Heart left ventricle (tissue), 13 donors: Measurements from ENCODE around the gene STK38.

Experiments used
- POLR2A ChIP-seq, 2 donors: fragments of 450-650 bp; IDR thresholded peaks; one replicate each; pipeline ENCODE4 v1.6.1; 2017; ENCODE audit warnings: antibody characterized with exemption in 2 of 2, mild to moderate bottlenecking in 2 of 2, moderate library complexity in 2 of 2
- TF ChIP-seq, protein P1 (sequence below), 12 donors: fragments of 200-600 bp; sonication (generic) in 4 of 12; IDR thresholded peaks; one replicate each; pipeline versions ENCODE4 v1.5.0 to v1.8.0; 2018 to 2022; ENCODE audit warnings: antibody characterized with exemption in 12 of 12, mild to moderate bottlenecking in 5 of 12
- donor health status: ischemic (EF 13 %, LVEDD 7.1; RV severe dilation, severe dysfunction).
- donor health status: DM: no; HTN: yes; CAD: no.
- donor health status: DM: no; HTN: no; CAD: no.
- donor health status: ischemic (EF 25% LVEDD 6.9; RV normal size, moderate dysfunction).
- donor health status: ischemic (EF 25% LVEDD 5.7; RV mildly dilated, moderate dysfunction).
- donor health status: ischemic (EF 35%, LVEDD 5.7; RV mildly dilated, moderate dysfunction).
- donor health status: nonischemic (EF 11% LVEDD 7.7; RV severe dilation, severe dysfunction).
- donor health status: DM: yes; HTN: yes; CAD: no.
- donor health status: PGD.
- donor health status: ischemic (EF 29% LVEDD 5.4; RV normal size, mild dysfunction).
- donor health status: nonischemic (EF 23%, LVEDD 6.1; RV moderate dilation, normal function).

DNA sequence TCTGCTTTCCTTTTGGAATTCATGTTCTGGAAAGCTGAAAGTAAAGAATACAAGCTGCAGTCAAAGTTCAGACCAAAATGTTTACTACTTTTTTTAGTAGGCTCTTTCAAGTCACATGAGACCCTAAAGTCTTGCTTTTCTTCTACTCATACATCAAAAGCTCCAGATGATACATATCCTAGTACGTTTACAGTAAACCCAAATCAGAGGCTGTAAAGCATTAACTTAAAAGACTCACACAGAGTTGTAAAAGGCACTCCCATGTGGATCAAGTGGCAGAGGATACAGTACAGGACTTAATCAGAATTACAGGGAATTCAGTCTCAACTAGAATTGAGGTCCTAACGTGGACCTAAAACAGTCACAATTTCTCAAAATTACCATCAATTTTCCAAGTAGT, 40.7 kb downstream of the STK38 start:
- TF ChIP-seq, protein P1, sequence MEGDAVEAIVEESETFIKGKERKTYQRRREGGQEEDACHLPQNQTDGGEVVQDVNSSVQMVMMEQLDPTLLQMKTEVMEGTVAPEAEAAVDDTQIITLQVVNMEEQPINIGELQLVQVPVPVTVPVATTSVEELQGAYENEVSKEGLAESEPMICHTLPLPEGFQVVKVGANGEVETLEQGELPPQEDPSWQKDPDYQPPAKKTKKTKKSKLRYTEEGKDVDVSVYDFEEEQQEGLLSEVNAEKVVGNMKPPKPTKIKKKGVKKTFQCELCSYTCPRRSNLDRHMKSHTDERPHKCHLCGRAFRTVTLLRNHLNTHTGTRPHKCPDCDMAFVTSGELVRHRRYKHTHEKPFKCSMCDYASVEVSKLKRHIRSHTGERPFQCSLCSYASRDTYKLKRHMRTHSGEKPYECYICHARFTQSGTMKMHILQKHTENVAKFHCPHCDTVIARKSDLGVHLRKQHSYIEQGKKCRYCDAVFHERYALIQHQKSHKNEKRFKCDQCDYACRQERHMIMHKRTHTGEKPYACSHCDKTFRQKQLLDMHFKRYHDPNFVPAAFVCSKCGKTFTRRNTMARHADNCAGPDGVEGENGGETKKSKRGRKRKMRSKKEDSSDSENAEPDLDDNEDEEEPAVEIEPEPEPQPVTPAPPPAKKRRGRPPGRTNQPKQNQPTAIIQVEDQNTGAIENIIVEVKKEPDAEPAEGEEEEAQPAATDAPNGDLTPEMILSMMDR (IDR thresholded peaks at IDR 0.05): no peak
- no peak for TF ChIP-seq POLR2A (IDR thresholded peaks at IDR 0.05)
